ENCODE data around the gene THADA. TPM values are rescaled to one million over a fixed set of nuclear protein-coding genes. Genes with fewer than 3 reads are reported as not detected.

The THADA gene
- total RNA-seq, 4 donors from 2014 or later = 49.9 to 90.2 (median 65.2) TPM

DNA sequence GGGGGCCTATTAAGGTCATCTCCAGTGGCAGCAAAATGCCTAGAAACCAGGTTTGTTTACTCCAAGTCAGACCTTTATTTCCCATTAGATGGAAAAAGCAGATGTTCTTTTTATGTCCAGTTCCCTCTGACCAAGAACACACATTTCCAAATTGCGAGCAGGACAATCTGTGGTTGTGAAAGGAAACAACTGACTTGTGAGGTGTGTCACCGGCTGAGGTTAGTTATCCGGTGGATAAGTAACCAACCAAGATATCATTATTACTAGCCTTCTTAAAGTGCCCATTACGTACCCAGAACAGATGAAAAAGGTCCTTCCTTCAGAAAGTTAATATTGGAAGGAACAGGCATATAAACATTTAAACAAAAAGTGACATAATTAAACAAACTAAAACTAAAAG, 112.9 kb downstream of the THADA start:
- no peak for TF ChIP-seq POLR2A (IDR thresholded peaks at IDR 0.05)
- TF ChIP-seq CTCF (IDR thresholded peaks at IDR 0.05) = no peak
- H3K27me3 ChIP-seq = no peaks in the 10 kb centered on the region
- no peak overlapping the region for H3K4me3 ChIP-seq (replicated peaks in 1 of 3)
- H3K36me3 ChIP-seq = no peaks in the 10 kb centered on the region
- peak overlapping the region; percentile 8 to 75 (median 50) for H3K27ac ChIP-seq
- H3K9me3 ChIP-seq = no peaks in the 10 kb centered on the region
- 45 to 59% methylated on average over 4 of the region's 4 CpGs for WGBS, 2 donors
- H3K4me1 ChIP-seq = peaks cover 34 to 71% of the 10 kb centered on the region in 2 donors
- intact Hi-C loops (cut with DNase I) = loop anchor here (10.0 kb wide), 3 partner anchors 348 to 508 kb away; no protein-coding TSS in a partner anchor
- no peak for DNase-seq

GRCh38 chr2:43481927-43482542, 113.8 kb downstream of the THADA start:
- 93 to 96% methylated on average over 4 of the region's 4 CpGs for WGBS, 2 donors
- H3K4me1 ChIP-seq = peaks cover 35 to 75% of the 10 kb centered on the region in 2 donors
- TF ChIP-seq CTCF (IDR thresholded peaks at IDR 0.05) (no peak), POLR2A (IDR thresholded peaks at IDR 0.05) (no peak)

DNA sequence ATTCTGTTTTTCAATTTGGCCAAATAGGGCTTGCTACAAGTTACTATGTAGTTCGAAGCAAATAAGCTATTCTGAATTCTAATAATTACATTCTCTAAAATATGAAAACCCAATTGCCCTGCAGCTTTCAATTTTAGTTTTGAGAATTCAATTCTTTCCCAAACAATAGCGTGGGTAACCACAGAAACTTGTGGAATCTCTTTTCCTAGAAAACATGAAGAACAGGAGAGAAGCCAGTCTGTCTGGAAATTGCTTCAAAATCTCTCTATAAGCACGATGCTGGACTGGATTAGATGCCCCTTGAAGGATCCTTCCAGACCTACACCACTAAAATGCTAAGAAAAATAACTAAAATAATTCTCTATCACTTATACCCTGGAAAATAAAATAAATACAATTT, 115.0 kb downstream of the THADA start:
- intact Hi-C loops (cut with DNase I) = loop anchor here (10.0 kb wide), 3 partner anchors 346 to 506 kb away; no protein-coding TSS in a partner anchor
- DNase-seq = no peak
- TF ChIP-seq POLR2A (IDR thresholded peaks at IDR 0.05) (no peak), CTCF (IDR thresholded peaks at IDR 0.05) (no peak)
- Histone ChIP-seq H3K4me1 (peaks cover 31 to 63% of the 10 kb centered on the region in 2 donors), H3K27me3 (no peaks in the 10 kb centered on the region), H3K9me3 (no peaks in the 10 kb centered on the region), H3K4me3 (replicated peaks in 1 of 3) (no peak overlapping the region), H3K36me3 (no peaks in the 10 kb centered on the region), H3K27ac (no peak overlapping the region)
- 85 to 87% methylated on average over 3 of the region's 3 CpGs for WGBS, 2 donors

More at GRCh38 chr2:43481927-43482542, 113.8 kb downstream of the THADA start:
- no peak for DNase-seq
- H3K9me3 ChIP-seq = no peaks in the 10 kb centered on the region
- peak overlapping the region in 1 of 3 donors; percentile 75 for H3K27ac ChIP-seq
- no peaks in the 10 kb centered on the region for H3K27me3 ChIP-seq
- intact Hi-C loops (cut with DNase I) = loop anchor here (10.0 kb wide), 3 partner anchors 347 to 507 kb away; no protein-coding TSS in a partner anchor
- no peaks in the 10 kb centered on the region for H3K36me3 ChIP-seq
- no peak overlapping the region for H3K4me3 ChIP-seq (replicated peaks in 1 of 3)

DNA sequence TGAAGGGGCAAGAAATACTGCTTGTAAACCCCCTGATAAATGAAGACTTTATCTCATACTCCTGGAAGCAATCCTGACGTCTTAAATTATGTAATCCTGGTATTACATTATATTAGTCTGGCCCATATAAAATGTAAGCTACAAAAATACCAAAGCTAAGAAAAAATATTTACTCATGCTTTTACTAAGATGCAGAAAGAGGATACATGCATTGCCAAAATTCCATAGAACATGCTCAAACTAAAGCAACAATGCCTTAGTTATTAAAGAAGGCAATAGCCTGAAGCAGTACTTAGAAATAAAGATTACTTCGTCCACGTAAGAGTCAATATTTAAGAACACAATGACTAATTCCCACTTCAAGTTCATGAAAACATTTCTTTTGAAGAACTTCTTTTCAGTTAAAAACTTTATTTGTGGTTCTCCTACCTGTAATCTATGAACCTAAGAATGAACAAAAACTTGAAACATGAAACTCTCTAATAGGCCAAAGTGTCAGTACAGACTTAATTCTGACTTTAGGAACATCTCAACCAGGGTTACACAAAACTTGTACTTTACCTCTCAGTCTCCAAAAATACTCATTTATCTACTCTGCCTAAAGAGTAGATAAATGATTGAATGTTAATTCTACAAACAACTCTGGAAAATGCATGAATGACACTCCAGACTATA, 117.3 kb downstream of the THADA start:
- no peak for TF ChIP-seq POLR2A (IDR thresholded peaks at IDR 0.05)
- no peak for TF ChIP-seq CTCF (IDR thresholded peaks at IDR 0.05)
- intact Hi-C loops (cut with DNase I) = no loop called here
- peak overlapping the region; percentile 53 to 63 (median 61) for H3K27ac ChIP-seq
- no peak overlapping the region for H3K4me3 ChIP-seq (replicated peaks in 1 of 3)
- H3K27me3 ChIP-seq = no peaks in the 10 kb centered on the region
- no peaks in the 10 kb centered on the region for H3K9me3 ChIP-seq
- no peak for DNase-seq
- H3K4me1 ChIP-seq = peaks cover 24 to 51% of the 10 kb centered on the region in 2 donors
- 38 to 56% methylated on average over 3 of the region's 3 CpGs for WGBS, 2 donors
- no peaks in the 10 kb centered on the region for H3K36me3 ChIP-seq

DNA sequence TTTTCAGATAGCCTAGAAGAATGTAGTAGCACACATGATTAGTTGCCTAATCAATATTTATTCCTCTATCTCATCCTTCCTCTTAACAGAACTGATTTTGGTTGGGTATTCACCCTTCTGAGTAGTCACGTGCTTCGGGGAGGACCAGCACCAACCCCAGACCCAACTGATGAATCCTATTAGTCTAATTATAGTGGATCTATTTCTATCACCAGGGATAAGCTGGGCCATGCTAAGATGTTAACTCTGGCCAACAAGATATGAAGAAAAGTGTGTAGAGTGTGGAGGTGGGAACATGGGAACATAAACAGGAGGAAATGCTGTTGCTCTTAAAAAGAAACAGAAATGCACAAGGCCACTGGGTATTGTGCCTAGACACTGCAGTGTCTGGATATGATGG, 119.9 kb downstream of the THADA start:
- WGBS, 2 donors = 98 to 100% methylated on average over 2 of the region's 2 CpGs
- intact Hi-C loops (cut with DNase I) = no loop called here
- TF ChIP-seq CTCF (IDR thresholded peaks at IDR 0.05) (no peak), POLR2A (IDR thresholded peaks at IDR 0.05) (no peak)
- Histone ChIP-seq H3K4me3 (replicated peaks in 1 of 3) (no peak overlapping the region), H3K4me1 (peaks cover 12 to 28% of the 10 kb centered on the region in 2 donors), H3K36me3 (no peaks in the 10 kb centered on the region), H3K27ac (no peak overlapping the region), H3K9me3 (no peaks in the 10 kb centered on the region), H3K27me3 (no peaks in the 10 kb centered on the region)
- no peak for DNase-seq

All from thyroid gland (tissue), 4 donors.